Measurements from ENCODE around the gene ARHGAP26. TPM values are rescaled to one million over a fixed set of nuclear protein-coding genes. Genes with fewer than 3 reads are reported as not detected.
"Not testable (repeated sequence)": the region's sequence is repeated elsewhere in the genome, so short reads cannot be mapped to it uniquely, and the experiment has no call there.

The ARHGAP26 gene
- polyA plus RNA-seq, 3 donors, result 26.5 to 56.8 (median 28.7) TPM

DNA sequence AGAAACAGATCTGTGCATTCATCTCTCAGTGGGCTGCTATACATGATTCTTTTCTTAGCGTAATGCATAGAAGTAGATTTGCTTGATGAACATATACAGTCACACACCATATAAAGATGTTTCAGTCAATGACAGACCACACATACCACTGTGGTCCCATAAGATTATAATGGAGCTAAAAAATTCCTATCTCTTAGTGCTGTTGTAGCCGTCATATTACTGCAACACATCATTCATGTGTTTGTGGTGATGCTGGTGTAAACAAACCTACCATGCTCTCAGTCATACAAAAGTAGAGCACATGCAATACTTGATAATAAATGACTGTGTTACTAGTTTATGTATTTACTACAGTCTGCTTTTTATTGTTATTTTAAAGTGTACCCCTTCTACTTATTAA lies 214.3 kb downstream of the ARHGAP26 start:
- Histone ChIP-seq H3K27me3 (ENCODE audit: control insufficient read depth in 2 of 2, insufficient read depth in 2 of 2, low read length in 2 of 2) (no peaks in the 10 kb centered on the region), H3K9me3 (replicated peaks in 1 of 2; ENCODE audit: control insufficient read depth in 1 of 2, insufficient read depth in 1 of 2, low read length in 2 of 2) (no peaks in the 10 kb centered on the region), H3K4me1 (ENCODE audit: control insufficient read depth in 1 of 2, insufficient read depth in 2 of 2, low read length in 2 of 2) (peaks cover 41 to 52% of the 10 kb centered on the region in 2 donors), H2AFZ (ENCODE audit: insufficient read depth, low read depth, low read length, poor library complexity, severe bottlenecking) (no peak overlapping the region), H3K9ac (ENCODE audit: insufficient read depth, low read length, poor library complexity, severe bottlenecking) (no peak overlapping the region), H3K4me3 (replicated peaks in 1 of 3; ENCODE audit: low read depth in 2 of 3, low read length in 3 of 3) (no peak overlapping the region), H3K27ac (ENCODE audit: low read depth in 1 of 2, low read length in 2 of 2) (peak overlapping the region in 1 of 2 donors; percentile 71), H3K4me2 (replicated peaks; ENCODE audit: extremely low read depth, low read length, poor library complexity, severe bottlenecking) (no peak overlapping the region), H3K79me2 (ENCODE audit: insufficient read depth, low read length) (peaks cover 46% of the 10 kb centered on the region), H4K20me1 (ENCODE audit: insufficient read depth, low read length) (peaks cover 8% of the 10 kb centered on the region), H3K36me3 (replicated peaks in 1 of 2; ENCODE audit: control insufficient read depth in 1 of 2, insufficient read depth in 2 of 2, low read length in 2 of 2) (peaks cover 3 to 6% of the 10 kb centered on the region in 2 donors)
- DNase-seq, result no peak
- Mint-ChIP-seq H3K9me3 (peaks cover 2 to 12% (median 7%) of the 10 kb centered on the region in 7 donors), H3K4me3 (no peak overlapping the region), H3K4me1 (peaks cover 54% of the 10 kb centered on the region), H3K27ac (peak overlapping the region in 4 of 7 donors; percentile 13 to 87 (median 72)), H3K27me3 (ENCODE audit: low read depth in 3 of 3) (peaks cover 0 to 2% (median 0%) of the 10 kb centered on the region in 3 donors), H3K36me3 (peaks cover 34 to 36% of the 10 kb centered on the region in 2 donors)
- TF ChIP-seq, protein P1, sequence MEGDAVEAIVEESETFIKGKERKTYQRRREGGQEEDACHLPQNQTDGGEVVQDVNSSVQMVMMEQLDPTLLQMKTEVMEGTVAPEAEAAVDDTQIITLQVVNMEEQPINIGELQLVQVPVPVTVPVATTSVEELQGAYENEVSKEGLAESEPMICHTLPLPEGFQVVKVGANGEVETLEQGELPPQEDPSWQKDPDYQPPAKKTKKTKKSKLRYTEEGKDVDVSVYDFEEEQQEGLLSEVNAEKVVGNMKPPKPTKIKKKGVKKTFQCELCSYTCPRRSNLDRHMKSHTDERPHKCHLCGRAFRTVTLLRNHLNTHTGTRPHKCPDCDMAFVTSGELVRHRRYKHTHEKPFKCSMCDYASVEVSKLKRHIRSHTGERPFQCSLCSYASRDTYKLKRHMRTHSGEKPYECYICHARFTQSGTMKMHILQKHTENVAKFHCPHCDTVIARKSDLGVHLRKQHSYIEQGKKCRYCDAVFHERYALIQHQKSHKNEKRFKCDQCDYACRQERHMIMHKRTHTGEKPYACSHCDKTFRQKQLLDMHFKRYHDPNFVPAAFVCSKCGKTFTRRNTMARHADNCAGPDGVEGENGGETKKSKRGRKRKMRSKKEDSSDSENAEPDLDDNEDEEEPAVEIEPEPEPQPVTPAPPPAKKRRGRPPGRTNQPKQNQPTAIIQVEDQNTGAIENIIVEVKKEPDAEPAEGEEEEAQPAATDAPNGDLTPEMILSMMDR (IDR thresholded peaks at IDR 0.05), result no peak
- intact Hi-C loops (cut with micrococcal nuclease), result no loop called here
- no CpG with 5 or more reads among the region's 2 CpGs for WGBS (ENCODE audit: insufficient coverage)

DNA sequence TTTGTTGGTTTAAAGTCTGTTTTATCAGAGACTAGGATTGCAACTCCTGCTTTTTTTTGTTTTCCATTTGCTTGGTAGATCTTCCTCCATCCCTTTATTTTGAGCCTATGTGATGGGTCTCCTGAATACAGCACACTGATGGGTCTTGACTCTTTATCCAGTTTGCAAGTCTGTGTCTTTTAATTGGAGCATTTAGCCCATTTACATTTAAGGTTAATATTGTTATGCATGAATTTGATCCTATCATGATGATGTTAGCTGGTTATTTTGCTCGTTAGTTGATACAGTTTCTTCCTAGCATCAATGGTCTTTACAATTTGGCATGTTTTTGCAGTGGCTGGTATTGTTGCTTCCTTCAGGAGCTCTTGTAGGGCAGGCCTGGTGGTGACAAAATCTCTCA lies 219.1 kb downstream of the ARHGAP26 start:
- peak overlapping the region in 2 of 7 donors; percentile 32 to 57 for H3K27ac Mint-ChIP-seq
- not testable (repeated sequence) for H4K20me1 ChIP-seq (ENCODE audit: insufficient read depth, low read length)

DNA sequence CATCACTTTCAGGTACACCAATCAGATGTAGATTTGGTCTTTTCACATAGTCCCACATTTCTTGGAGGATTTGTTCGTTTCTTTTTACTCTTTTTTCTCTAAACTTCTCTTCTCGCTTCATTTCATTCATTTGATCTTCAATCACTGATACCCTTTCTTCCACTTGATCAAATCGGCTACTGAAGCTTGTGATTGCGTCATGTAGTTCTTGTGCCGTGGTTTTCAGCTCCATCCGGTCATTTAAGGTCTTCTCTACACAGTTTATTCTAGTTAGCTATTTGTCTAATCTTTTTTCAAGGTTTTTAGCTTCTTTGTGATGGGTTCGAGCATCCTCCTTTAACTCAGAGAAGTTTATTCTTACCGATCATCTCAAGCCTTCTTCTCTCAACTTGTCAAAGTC lies 219.9 kb downstream of the ARHGAP26 start:
- H3K4me3 ChIP-seq (replicated peaks in 1 of 3; ENCODE audit: low read depth in 2 of 3, low read length in 3 of 3); H3K27me3 Mint-ChIP-seq (ENCODE audit: low read depth in 3 of 3); H3K27ac ChIP-seq (ENCODE audit: low read depth in 1 of 2, low read length in 2 of 2); H3K27me3 ChIP-seq (ENCODE audit: control insufficient read depth in 2 of 2, insufficient read depth in 2 of 2, low read length in 2 of 2); H2AFZ ChIP-seq (ENCODE audit: insufficient read depth, low read depth, low read length, poor library complexity, severe bottlenecking); H3K9ac ChIP-seq (ENCODE audit: insufficient read depth, low read length, poor library complexity, severe bottlenecking); intact Hi-C loops (cut with micrococcal nuclease); DNase-seq; H3K9me3 ChIP-seq (replicated peaks in 1 of 2; ENCODE audit: control insufficient read depth in 1 of 2, insufficient read depth in 1 of 2, low read length in 2 of 2); H3K4me2 ChIP-seq (replicated peaks; ENCODE audit: extremely low read depth, low read length, poor library complexity, severe bottlenecking); H4K20me1 ChIP-seq (ENCODE audit: insufficient read depth, low read length); H3K4me3 Mint-ChIP-seq; H3K36me3 ChIP-seq (replicated peaks in 1 of 2; ENCODE audit: control insufficient read depth in 1 of 2, insufficient read depth in 2 of 2, low read length in 2 of 2): not testable (repeated sequence)
- Histone ChIP-seq H3K4me1 (ENCODE audit: control insufficient read depth in 1 of 2, insufficient read depth in 2 of 2, low read length in 2 of 2) (peaks cover 14 to 18% of the 10 kb centered on the region in 2 donors), H3K79me2 (ENCODE audit: insufficient read depth, low read length) (peaks cover 13% of the 10 kb centered on the region)
- WGBS (ENCODE audit: insufficient coverage), result no CpG with 5 or more reads among the region's 8 CpGs
- Mint-ChIP-seq H3K36me3 (peaks cover 34 to 38% of the 10 kb centered on the region in 2 donors), H3K4me1 (peaks cover 34% of the 10 kb centered on the region), H3K27ac (peak overlapping the region in 6 of 7 donors; percentile 10 to 64 (median 41)), H3K9me3 (peaks cover 8 to 14% (median 11%) of the 10 kb centered on the region in 7 donors)

More for the DNA sequence above, 219.1 kb downstream of the ARHGAP26 start:
- WGBS (ENCODE audit: insufficient coverage), result 100% methylated on average over 1 of the region's 1 CpG
- H3K79me2 ChIP-seq (ENCODE audit: insufficient read depth, low read length), result peaks cover 17% of the 10 kb centered on the region
- Mint-ChIP-seq H3K9me3 (peaks cover 7 to 14% (median 11%) of the 10 kb centered on the region in 7 donors), H3K4me1 (peaks cover 30% of the 10 kb centered on the region), H3K36me3 (peaks cover 35 to 39% of the 10 kb centered on the region in 2 donors)
- H3K27me3 Mint-ChIP-seq (ENCODE audit: low read depth in 3 of 3); H3K36me3 ChIP-seq (replicated peaks in 1 of 2; ENCODE audit: control insufficient read depth in 1 of 2, insufficient read depth in 2 of 2, low read length in 2 of 2); H3K9me3 ChIP-seq (replicated peaks in 1 of 2; ENCODE audit: control insufficient read depth in 1 of 2, insufficient read depth in 1 of 2, low read length in 2 of 2); H3K4me3 Mint-ChIP-seq; H2AFZ ChIP-seq (ENCODE audit: insufficient read depth, low read depth, low read length, poor library complexity, severe bottlenecking); DNase-seq; H3K4me3 ChIP-seq (replicated peaks in 1 of 3; ENCODE audit: low read depth in 2 of 3, low read length in 3 of 3); intact Hi-C loops (cut with micrococcal nuclease); H3K27me3 ChIP-seq (ENCODE audit: control insufficient read depth in 2 of 2, insufficient read depth in 2 of 2, low read length in 2 of 2); H3K4me2 ChIP-seq (replicated peaks; ENCODE audit: extremely low read depth, low read length, poor library complexity, severe bottlenecking); H3K27ac ChIP-seq (ENCODE audit: low read depth in 1 of 2, low read length in 2 of 2); H3K9ac ChIP-seq (ENCODE audit: insufficient read depth, low read length, poor library complexity, severe bottlenecking): not testable (repeated sequence)
- H3K4me1 ChIP-seq (ENCODE audit: control insufficient read depth in 1 of 2, insufficient read depth in 2 of 2, low read length in 2 of 2), result peaks cover 13 to 16% of the 10 kb centered on the region in 2 donors
